A549 treated with Mapracorat at 1 μM for 4 hours (cell line): ENCODE data around the gene ZNF324. TPM values are rescaled to one million over a fixed set of nuclear protein-coding genes. Genes with fewer than 3 reads are reported as not detected.

ENCODE experiments used
- total RNA-seq: library from RNA; stranded (reverse); fragments of 200-300 nt; extraction: Qiagen RNA extraction; gene quantifications from 5 replicates; pipeline ENCODE4 v1.2.3, GENCODE V29; 2022

Gene ZNF324
- total RNA-seq: 9.1 to 11.1 TPM (median 10.4 TPM) in 5 replicates

GRCh38 chr19:58466760-58467589 is at the start of gene ZNF324:
ZNF324 (plus strand) TSS chr19:58467080; CDS start chr19:58469186, 2,106 bp downstream.

GRCh38 chr19:58439576-58440554 is 27.0 kb upstream of the ZNF324 start, which contains the start of gene ZNF132:
ZNF132 (minus strand) TSS chr19:58440153; CDS start chr19:58439821, 332 bp downstream.

DNA sequence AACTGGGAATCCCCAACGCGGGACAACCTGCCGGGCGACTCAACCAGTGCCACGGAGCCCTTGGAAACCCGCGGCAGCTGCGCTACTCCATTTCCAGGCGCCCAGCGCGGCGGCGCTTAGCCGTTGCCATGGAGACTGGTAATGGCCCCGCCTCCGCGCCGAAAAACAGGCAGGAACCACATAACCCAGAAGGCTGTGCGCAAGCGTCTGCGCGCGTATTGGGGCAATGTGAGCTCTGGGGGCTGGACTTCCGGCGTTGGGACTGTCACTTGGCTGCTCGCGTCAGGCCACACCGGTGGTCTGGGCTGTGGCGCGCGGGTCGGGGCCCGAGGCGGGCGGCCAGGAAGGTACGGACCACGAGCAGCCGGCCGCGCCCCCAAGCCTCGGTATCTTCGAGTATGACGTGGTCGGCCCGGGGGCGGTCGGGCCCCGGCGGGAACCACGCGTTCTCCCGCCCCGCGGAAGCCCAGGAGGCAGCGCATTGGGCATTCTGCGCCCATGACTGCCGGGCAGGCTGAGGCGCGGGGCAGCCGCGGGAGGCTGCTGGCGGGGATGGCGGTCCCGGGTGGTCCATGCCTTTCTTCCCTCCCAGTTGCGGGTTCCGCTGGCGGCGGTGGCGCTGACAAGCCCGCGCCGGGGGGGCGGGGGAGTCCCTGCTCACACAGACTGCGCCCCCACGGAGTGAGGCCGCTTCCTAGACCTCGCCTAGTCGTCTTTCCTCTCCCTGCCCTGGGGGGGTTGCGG is 15.3 kb upstream of the ZNF324 start, which contains the start of gene ZNF324B:
Gene ZNF324B, plus strand, starts transcription at position 265 of the 744 bp plus-strand sequence. CDS start 2,080 bp downstream, outside the sequence.

GRCh38 chr19:58475714-58476497 is 9.0 kb downstream of the ZNF324 start, which contains the start of gene ZNF446:
ZNF446 (plus strand) TSS chr19:58476352; CDS start chr19:58477219, 867 bp downstream.

GRCh38 chr19:58511353-58512208 is 44.7 kb downstream of the ZNF324 start, which contains the start of gene SLC27A5:
SLC27A5 (minus strand) TSS chr19:58511992; CDS start chr19:58511955, 37 bp downstream.

GRCh38 chr19:58519355-58520256 is 52.7 kb downstream of the ZNF324 start, which contains the start of gene ZBTB45:
ZBTB45 (minus strand) TSS chr19:58519810; CDS start chr19:58517673, 2,137 bp downstream.

Other genes starting within 250 kb of the ZNF324 start
- gene ZNF544, start 238.2 kb upstream of the ZNF324 start, total RNA-seq: 15.5 to 24.6 TPM (median 17.5 TPM) in 5 replicates
- gene ZNF8, start 188.1 kb upstream of the ZNF324 start, total RNA-seq: 0.80 to 1.2 TPM (median 0.93 TPM) in 5 replicates
- 84.3 to 105 TPM (median 89.0 TPM) in 5 replicates for gene ERVK3-1, start 161.7 kb upstream of the ZNF324 start, total RNA-seq
- gene ZSCAN22, start 140.1 kb upstream of the ZNF324 start, total RNA-seq: 2.1 to 3.0 TPM (median 2.4 TPM) in 5 replicates
- 8.7 to 15.9 TPM (median 14.4 TPM) in 5 replicates for gene A1BG, start 113.6 kb upstream of the ZNF324 start, total RNA-seq
- 0.91 to 1.7 TPM (median 1.3 TPM) in 5 replicates for gene ZNF497, start 104.3 kb upstream of the ZNF324 start, total RNA-seq
- 0.79 to 1.6 TPM (median 1.4 TPM) in 5 replicates for gene ZNF837, start 86.0 kb upstream of the ZNF324 start, total RNA-seq
- gene RPS5, start 79.8 kb upstream of the ZNF324 start, total RNA-seq: 2,297 to 2,583 TPM (median 2,408 TPM) in 5 replicates
- gene RNF225, start 71.4 kb upstream of the ZNF324 start, total RNA-seq: 0.18 to 0.37 TPM (median 0.23 TPM) in 4 of 5 replicates, not detected in the other
- 16.9 to 19.7 TPM (median 18.2 TPM) in 5 replicates for gene ZNF584, start 58.4 kb upstream of the ZNF324 start, total RNA-seq
- 0.12 to 0.19 TPM (median 0.12 TPM) in 4 of 5 replicates, not detected in the other for gene ZNF132, start 26.9 kb upstream of the ZNF324 start, total RNA-seq
- gene ZNF324B, start 15.5 kb upstream of the ZNF324 start, total RNA-seq: 6.3 to 6.9 TPM (median 6.6 TPM) in 5 replicates
- 10.2 to 13.0 TPM (median 12.3 TPM) in 5 replicates for gene ZNF446, start 9.3 kb downstream of the ZNF324 start, total RNA-seq
- gene SLC27A5, start 44.9 kb downstream of the ZNF324 start, total RNA-seq: 21.6 to 34.9 TPM (median 30.9 TPM) in 5 replicates
- gene ZBTB45, start 52.7 kb downstream of the ZNF324 start, total RNA-seq: 14.1 to 20.4 TPM (median 19.7 TPM) in 5 replicates
- 628 to 732 TPM (median 680 TPM) in 5 replicates for gene TRIM28, start 77.0 kb downstream of the ZNF324 start, total RNA-seq
- gene CHMP2A, start 88.0 kb downstream of the ZNF324 start, total RNA-seq: 191 to 219 TPM (median 202 TPM) in 5 replicates
- 130 to 146 TPM (median 138 TPM) in 5 replicates for gene UBE2M, start 91.5 kb downstream of the ZNF324 start, total RNA-seq
- gene MZF1, start 106.3 kb downstream of the ZNF324 start, total RNA-seq: 10.2 to 17.3 TPM (median 15.3 TPM) in 5 replicates